HCT116 (cell line): Measurements from ENCODE around the gene KCNS3. TPM values are rescaled to one million over a fixed set of nuclear protein-coding genes. Genes with fewer than 3 reads are reported as not detected.

ENCODE experiments used
- ATAC-seq: fragments of 200-7000 bp; cut with Tn5 transposase; 2 replicates; pipeline ENCODE4 v1.9.1; 2020; ENCODE audit warnings: mild to moderate bottlenecking, moderate library complexity
- BruUV-seq: library from RNA; stranded (reverse); fragments of 400-500 nt; replicated peaks from 2 replicates; lab custom pipeline; 2021; lab: Mats Ljungman, UMichigan
- CTCF ChIA-PET: fragments of 300-600 bp; sonication (Branson Sonifier 250); formaldehyde crosslinking; loops from one replicate; lab custom pipeline; 2021; ENCODE audit warnings: antibody characterized with exemption; lab: Charles Lee
- POLR2A ChIA-PET: fragments of 300-600, 350-600 bp; sonication (Branson Sonifier 250); formaldehyde crosslinking; loops from one replicate; lab custom pipeline; 2021; ENCODE audit warnings: antibody characterized with exemption; lab: Charles Lee
- RAD21 ChIA-PET, 2 experiments: fragments of 300-600 bp; sonication (Branson Sonifier 250); formaldehyde crosslinking; loops; one replicate each; lab custom pipeline; 2023; ENCODE audit warnings: low total read pairs in 2 of 2; ENCODE audit not compliant: uncharacterized antibody in 2 of 2, unreplicated experiment in 2 of 2, low non-redundant PET in 1 of 2; lab: Charles Lee
- DNase-seq: peaks from one replicate; pipeline ENCODE4 v3.0.0-alpha.2; 2010; ENCODE audit warnings: low read depth, low spot score
- H2AFZ ChIP-seq: fragments of 200-600 bp; shearing (Covaris generic), sonication (generic); 2 replicates; pipeline ENCODE4 v1.6.1; 2017; ENCODE audit warnings: low read depth, mixed run types, mixed read lengths, antibody characterized with exemption, low read length; ENCODE audit not compliant: poor library complexity, severe bottlenecking
- H3K27ac ChIP-seq: 2 replicates; pipeline ENCODE4 v1.5.1; 2012; ENCODE audit warnings: low read depth, low read length
- H3K27me3 ChIP-seq: fragments of 200-600 bp; sonication (generic); 2 replicates; pipeline ENCODE4 v1.6.1; 2016; ENCODE audit warnings: mixed run types, low read length, mixed read lengths; ENCODE audit not compliant: insufficient read depth
- H3K36me3 ChIP-seq, 2 experiments: fragments of 200-500 bp in 1 of 2; fragments of 200-600 bp in 1 of 2; sonication (Bioruptor generic) in 1 of 2; sonication (generic) in 1 of 2; 2 replicates each; pipeline versions ENCODE4 v1.5.1 to v1.6.1; 2014 to 2016; ENCODE audit warnings: low read length in 2 of 2, inconsistent platforms in 1 of 2, mixed read lengths in 1 of 2, mixed run types in 1 of 2; ENCODE audit not compliant: insufficient read depth in 2 of 2, control insufficient read depth in 1 of 2
- H3K4me1 ChIP-seq, 2 experiments: fragments of 200-600 bp in 1 of 2; sonication (generic) in 1 of 2; 2 replicates each; pipeline versions ENCODE4 v1.5.1 to v1.6.1; 2012 to 2017; ENCODE audit warnings: low read length in 2 of 2, inconsistent platforms in 1 of 2, mild to moderate bottlenecking in 1 of 2, mixed read lengths in 1 of 2, mixed run types in 1 of 2, moderate library complexity in 1 of 2; ENCODE audit not compliant: insufficient read depth in 2 of 2, control insufficient read depth in 1 of 2
- H3K4me2 ChIP-seq: fragments of 200-600 bp; sonication (generic); 2 replicates; pipeline ENCODE4 v1.6.1; 2017; ENCODE audit warnings: mixed run types, low read length, mixed read lengths
- H3K4me3 ChIP-seq, 2 experiments: fragments of 200-600 bp in 1 of 2; sonication (generic) in 1 of 2; replicated peaks in 1 of 2; 2 replicates each; pipeline ENCODE4 v1.5.1; 2011 to 2016; ENCODE audit warnings: low read length in 2 of 2, control low read depth in 1 of 2, low read depth in 1 of 2, mild to moderate bottlenecking in 1 of 2, mixed read lengths in 1 of 2, mixed run types in 1 of 2
- H3K79me2 ChIP-seq: fragments of 200-600 bp; sonication (generic); 2 replicates; pipeline ENCODE4 v1.6.1; 2017; ENCODE audit warnings: mild to moderate bottlenecking, mixed run types, low read length, moderate library complexity, mixed read lengths; ENCODE audit not compliant: insufficient read depth
- H3K9ac ChIP-seq: fragments of 200-600 bp; sonication (generic); 2 replicates; pipeline ENCODE4 v1.6.1; 2016; ENCODE audit warnings: low read length, mixed read lengths
- H3K9me2 ChIP-seq: fragments of 200-600 bp; sonication (generic), shearing (Covaris generic); 2 replicates; pipeline ENCODE4 v1.6.1; 2017; ENCODE audit warnings: mixed run types, mild to moderate bottlenecking, moderate library complexity; ENCODE audit not compliant: insufficient read depth
- H3K9me3 ChIP-seq, 2 experiments: fragments of 200-500 bp in 1 of 2; fragments of 200-600 bp in 1 of 2; sonication (Bioruptor generic) in 1 of 2; sonication (generic) in 1 of 2; 2 replicates each; pipeline ENCODE4 v1.6.1; 2014 to 2017; ENCODE audit warnings: low read length in 2 of 2, mixed read lengths in 2 of 2, inconsistent platforms in 1 of 2, low read depth in 1 of 2, mild to moderate bottlenecking in 1 of 2, mixed run types in 1 of 2, moderate library complexity in 1 of 2; ENCODE audit not compliant: control insufficient read depth in 1 of 2, insufficient read depth in 1 of 2
- H4K20me1 ChIP-seq: fragments of 200-600 bp; sonication (generic), shearing (Covaris generic); 2 replicates; pipeline ENCODE4 v1.6.1; 2017; ENCODE audit warnings: mixed run types, mild to moderate bottlenecking, moderate library complexity; ENCODE audit not compliant: insufficient read depth
- ATF3 ChIP-seq: IDR thresholded peaks from 2 replicates; pipeline ENCODE4 v1.6.1; 2012
- CBX3 ChIP-seq: IDR thresholded peaks from 2 replicates; pipeline ENCODE4 v1.6.1; 2012; ENCODE audit warnings: low read depth
- CTCF ChIP-seq, 3 experiments: fragments of 200-600 bp in 1 of 3; sonication (generic) in 1 of 3; IDR thresholded peaks in 2 of 3; conservative IDR thresholded peaks in 1 of 3; 2 replicates each; pipeline ENCODE4 v1.5.1; 2012 to 2017; ENCODE audit warnings: low read depth in 2 of 3, low read length in 2 of 3, antibody characterized with exemption in 1 of 3, borderline replicate concordance in 1 of 3, control low read depth in 1 of 3, mild to moderate bottlenecking in 1 of 3, mixed read lengths in 1 of 3, mixed run types in 1 of 3, moderate library complexity in 1 of 3; ENCODE audit not compliant: insufficient read depth in 1 of 3
- EZH2 ChIP-seq: fragments of 200-600 bp; sonication (generic); IDR thresholded peaks from 2 replicates; pipeline ENCODE4 v1.6.1; 2017; ENCODE audit warnings: antibody characterized with exemption, mixed run types
- FOSL1 ChIP-seq: IDR thresholded peaks from 2 replicates; pipeline ENCODE4 v1.6.1; 2012; ENCODE audit warnings: low read depth
- JUND ChIP-seq: IDR thresholded peaks from 2 replicates; pipeline ENCODE4 v1.6.1; 2012
- POLR2AphosphoS5 ChIP-seq: IDR thresholded peaks from 2 replicates; pipeline ENCODE4 v1.6.1; 2011; ENCODE audit warnings: mild to moderate bottlenecking, low read depth, low read length, moderate library complexity
- SIN3A ChIP-seq: IDR thresholded peaks from 2 replicates; pipeline ENCODE4 v1.6.1; 2012; ENCODE audit warnings: low read depth
- SP1 ChIP-seq: IDR thresholded peaks from 2 replicates; pipeline ENCODE4 v1.6.1; 2012; ENCODE audit warnings: low read depth
- YY1 ChIP-seq: IDR thresholded peaks from 2 replicates; pipeline ENCODE4 v1.6.1; 2011; ENCODE audit warnings: low read length, low read depth, moderate library complexity, mild to moderate bottlenecking; ENCODE audit not compliant: insufficient replicate concordance; ENCODE audit errors: extremely low read depth
- ZFX ChIP-seq: fragments of 450-650 bp; IDR thresholded peaks from 2 replicates; pipeline ENCODE4 v1.6.1; 2017
- ZNF274 ChIP-seq: fragments of 200-500 bp; sonication (Bioruptor generic); IDR thresholded peaks from 2 replicates; pipeline ENCODE4 v1.6.1; 2014; ENCODE audit warnings: mild to moderate bottlenecking, low read depth, low read length, inconsistent platforms
- intact Hi-C: fragments of 100-400 bp; cut with micrococcal nuclease; formaldehyde crosslinking; loops from 2 replicates; pipeline ENCODE4 v1.10.0; 2022
- total RNA-seq: library from RNA; stranded (reverse); gene quantifications from one replicate; pipeline ENCODE4 v1.2.1, GENCODE V29; 2021; ENCODE audit not compliant: unreplicated experiment
- TF ChIP-seq, protein P1 (sequence below): IDR thresholded peaks from 2 replicates; pipeline ENCODE4 v1.6.1; 2012; ENCODE audit warnings: low read depth

The KCNS3 gene
- total RNA-seq, 1 experiment from 2014 or later = 5.2 TPM

GRCh38 chr2:17853799-17854198, 24.7 kb upstream of the KCNS3 start:
- Histone ChIP-seq H3K27ac (no peak overlapping the region), H3K36me3 (no peaks in the 10 kb centered on the region), H3K9me3 (no peaks in the 10 kb centered on the region), H3K9ac (no peak overlapping the region), H2AFZ (no peak overlapping the region), H3K4me3 (no peak overlapping the region), H4K20me1 (no peaks in the 10 kb centered on the region), H3K9me2 (no peaks in the 10 kb centered on the region), H3K27me3 (peaks cover 41% of the 10 kb centered on the region), H3K79me2 (no peaks in the 10 kb centered on the region), H3K4me1 (no peaks in the 10 kb centered on the region), H3K4me2 (no peak overlapping the region)
- ChIA-PET POLR2A (no interaction called here), RAD21 (no interaction called here), CTCF (no interaction called here)
- no peak for ATAC-seq
- intact Hi-C loops = no loop called here
- no peak for DNase-seq
- BruUV-seq = no TSS peak
- TF ChIP-seq SP1 (no peak), CTCF (IDR thresholded peaks at IDR 0.05 in 2 of 3, conservative IDR thresholded peaks at IDR 0.05 in 1 of 3; ENCODE audit: borderline replicate concordance in 1 of 3, insufficient read depth in 1 of 3, low read depth in 2 of 3, low read length in 2 of 3) (no peak), YY1 (no peak), SIN3A (no peak)
- TF ChIP-seq, all 23 proteins: peak for 0

GRCh38 chr2:17857021-17857420, 21.4 kb upstream of the KCNS3 start:
- Histone ChIP-seq H3K36me3 (no peaks in the 10 kb centered on the region), H3K4me3 (no peak overlapping the region), H3K27ac (no peak overlapping the region), H3K27me3 (peaks cover 42% of the 10 kb centered on the region), H2AFZ (no peak overlapping the region), H3K9me3 (no peaks in the 10 kb centered on the region), H3K4me1 (no peaks in the 10 kb centered on the region), H4K20me1 (no peaks in the 10 kb centered on the region), H3K9me2 (no peaks in the 10 kb centered on the region), H3K4me2 (no peak overlapping the region; the same call in 1 of the 2 replicates), H3K9ac (no peak overlapping the region), H3K79me2 (no peaks in the 10 kb centered on the region)
- BruUV-seq = no TSS peak
- ATAC-seq (no peak; the same call in 1 of the 2 replicates), DNase-seq (no peak)
- intact Hi-C loops = no loop called here
- POLR2A ChIA-PET = no interaction called here
- RAD21 ChIA-PET = no interaction called here
- CTCF ChIA-PET = no interaction called here
- no peak for TF ChIP-seq SIN3A
- TF ChIP-seq POLR2AphosphoS5 = no peak
- no peak for TF ChIP-seq FOSL1
- TF ChIP-seq JUND = no peak
- TF ChIP-seq ATF3 = no peak
- no peak for TF ChIP-seq ZNF274
- no peak for TF ChIP-seq EZH2
- no peak for TF ChIP-seq ZFX
- TF ChIP-seq CBX3 = no peak
- TF ChIP-seq, protein P1, sequence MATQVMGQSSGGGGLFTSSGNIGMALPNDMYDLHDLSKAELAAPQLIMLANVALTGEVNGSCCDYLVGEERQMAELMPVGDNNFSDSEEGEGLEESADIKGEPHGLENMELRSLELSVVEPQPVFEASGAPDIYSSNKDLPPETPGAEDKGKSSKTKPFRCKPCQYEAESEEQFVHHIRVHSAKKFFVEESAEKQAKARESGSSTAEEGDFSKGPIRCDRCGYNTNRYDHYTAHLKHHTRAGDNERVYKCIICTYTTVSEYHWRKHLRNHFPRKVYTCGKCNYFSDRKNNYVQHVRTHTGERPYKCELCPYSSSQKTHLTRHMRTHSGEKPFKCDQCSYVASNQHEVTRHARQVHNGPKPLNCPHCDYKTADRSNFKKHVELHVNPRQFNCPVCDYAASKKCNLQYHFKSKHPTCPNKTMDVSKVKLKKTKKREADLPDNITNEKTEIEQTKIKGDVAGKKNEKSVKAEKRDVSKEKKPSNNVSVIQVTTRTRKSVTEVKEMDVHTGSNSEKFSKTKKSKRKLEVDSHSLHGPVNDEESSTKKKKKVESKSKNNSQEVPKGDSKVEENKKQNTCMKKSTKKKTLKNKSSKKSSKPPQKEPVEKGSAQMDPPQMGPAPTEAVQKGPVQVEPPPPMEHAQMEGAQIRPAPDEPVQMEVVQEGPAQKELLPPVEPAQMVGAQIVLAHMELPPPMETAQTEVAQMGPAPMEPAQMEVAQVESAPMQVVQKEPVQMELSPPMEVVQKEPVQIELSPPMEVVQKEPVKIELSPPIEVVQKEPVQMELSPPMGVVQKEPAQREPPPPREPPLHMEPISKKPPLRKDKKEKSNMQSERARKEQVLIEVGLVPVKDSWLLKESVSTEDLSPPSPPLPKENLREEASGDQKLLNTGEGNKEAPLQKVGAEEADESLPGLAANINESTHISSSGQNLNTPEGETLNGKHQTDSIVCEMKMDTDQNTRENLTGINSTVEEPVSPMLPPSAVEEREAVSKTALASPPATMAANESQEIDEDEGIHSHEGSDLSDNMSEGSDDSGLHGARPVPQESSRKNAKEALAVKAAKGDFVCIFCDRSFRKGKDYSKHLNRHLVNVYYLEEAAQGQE = no peak
